Trophoblast cell (in vitro differentiated cells and primary cell): Measurements from ENCODE around the gene WAPL.

Experiments
- DNase-seq, 2 donors: peaks; one replicate each; pipeline ENCODE4 v3.0.0-alpha.2; 2016
- H2AFZ ChIP-seq: 2 replicates; pipeline ENCODE4 v1.6.1; 2013; ENCODE audit warnings: low read length, moderate library complexity, mild to moderate bottlenecking; ENCODE audit not compliant: insufficient read depth, poor library complexity
- H2AK5ac ChIP-seq: 2 replicates; pipeline ENCODE4 v1.6.1; 2013; ENCODE audit warnings: mild to moderate bottlenecking, low read length
- H2BK120ac ChIP-seq: 2 replicates; pipeline ENCODE4 v1.6.1; 2013; ENCODE audit warnings: low read length, mild to moderate bottlenecking, moderate library complexity; ENCODE audit not compliant: insufficient read depth, poor library complexity
- H2BK12ac ChIP-seq: 2 replicates; pipeline ENCODE4 v1.6.1; 2013; ENCODE audit warnings: mild to moderate bottlenecking, low read length, moderate library complexity
- H2BK5ac ChIP-seq: 2 replicates; pipeline ENCODE4 v1.6.1; 2013; ENCODE audit warnings: low read length, low read depth, moderate library complexity, mild to moderate bottlenecking; ENCODE audit not compliant: poor library complexity
- H3K14ac ChIP-seq: 2 replicates; pipeline ENCODE4 v1.6.1; 2013; ENCODE audit warnings: mild to moderate bottlenecking, low read length
- H3K18ac ChIP-seq: 2 replicates; pipeline ENCODE4 v1.6.1; 2013; ENCODE audit warnings: mild to moderate bottlenecking, low read length
- H3K23ac ChIP-seq: 2 replicates; pipeline ENCODE4 v1.6.1; 2013; ENCODE audit warnings: low read length
- H3K27ac ChIP-seq: 2 replicates; pipeline ENCODE4 v1.5.1; 2013; ENCODE audit warnings: low read depth, mild to moderate bottlenecking, inconsistent platforms, low read length, moderate library complexity
- H3K27me3 ChIP-seq: 2 replicates; pipeline ENCODE4 v1.6.1; 2013; ENCODE audit warnings: inconsistent platforms, mild to moderate bottlenecking, low read length, moderate library complexity; ENCODE audit not compliant: insufficient read depth
- H3K36me3 ChIP-seq, 2 experiments: 1 replicate in 1 of 2; 2 replicates in 1 of 2; pipeline ENCODE4 v1.6.1; 2013; ENCODE audit warnings: low read length in 2 of 2, mild to moderate bottlenecking in 2 of 2, moderate library complexity in 1 of 2; ENCODE audit not compliant: insufficient read depth in 2 of 2, control insufficient read depth in 1 of 2
- H3K4ac ChIP-seq: 2 replicates; pipeline ENCODE4 v1.6.1; 2013; ENCODE audit warnings: low read depth, mild to moderate bottlenecking, low read length, moderate library complexity
- H3K4me1 ChIP-seq, 2 experiments: 1 replicate in 1 of 2; 2 replicates in 1 of 2; pipeline ENCODE4 v1.6.1; 2013; ENCODE audit warnings: low read length in 2 of 2, mild to moderate bottlenecking in 2 of 2, moderate library complexity in 1 of 2; ENCODE audit not compliant: insufficient read depth in 2 of 2, control insufficient read depth in 1 of 2
- H3K4me2 ChIP-seq: 2 replicates; pipeline ENCODE4 v1.6.1; 2013; ENCODE audit warnings: inconsistent platforms, mild to moderate bottlenecking, low read length, moderate library complexity
- H3K4me3 ChIP-seq: 2 replicates; pipeline ENCODE4 v1.5.1; 2013; ENCODE audit warnings: mild to moderate bottlenecking, low read depth, low read length, inconsistent platforms
- H3K79me1 ChIP-seq: one replicate; pipeline ENCODE4 v1.6.1; 2013; ENCODE audit warnings: low read length
- H3K79me2 ChIP-seq: 2 replicates; pipeline ENCODE4 v1.6.1; 2013; ENCODE audit warnings: low read length, mild to moderate bottlenecking; ENCODE audit not compliant: control insufficient read depth, insufficient read depth, poor library complexity
- H3K9ac ChIP-seq: 2 replicates; pipeline ENCODE4 v1.6.1; 2013; ENCODE audit warnings: mild to moderate bottlenecking, low read length
- H3K9me3 ChIP-seq: 2 replicates; pipeline ENCODE4 v1.6.1; 2013; ENCODE audit warnings: low read depth, mild to moderate bottlenecking, control low read depth, inconsistent platforms, low read length; ENCODE audit not compliant: insufficient read depth
- H4K12ac ChIP-seq: 2 replicates; pipeline ENCODE4 v1.6.1; 2013; ENCODE audit warnings: low read depth, mild to moderate bottlenecking, low read length, moderate library complexity
- H4K8ac ChIP-seq: 2 replicates; pipeline ENCODE4 v1.6.1; 2013; ENCODE audit warnings: low read depth, mild to moderate bottlenecking, low read length, moderate library complexity
- H4K91ac ChIP-seq: one replicate; pipeline ENCODE4 v1.6.1; 2013; ENCODE audit warnings: low read depth, mild to moderate bottlenecking, low read length, moderate library complexity
- WGBS: extraction: QIAGEN DNeasy Blood & Tissue Kit; methylation state at CpG from one replicate; pipeline ENCODE4 v1.1.7; 2013; ENCODE audit warnings: missing lambda C conversion rate; ENCODE audit not compliant: insufficient read length, insufficient coverage; ENCODE audit errors: extremely low coverage; 5-methylcytosine and 5-hydroxymethylcytosine counted together

Gene WAPL

DNA sequence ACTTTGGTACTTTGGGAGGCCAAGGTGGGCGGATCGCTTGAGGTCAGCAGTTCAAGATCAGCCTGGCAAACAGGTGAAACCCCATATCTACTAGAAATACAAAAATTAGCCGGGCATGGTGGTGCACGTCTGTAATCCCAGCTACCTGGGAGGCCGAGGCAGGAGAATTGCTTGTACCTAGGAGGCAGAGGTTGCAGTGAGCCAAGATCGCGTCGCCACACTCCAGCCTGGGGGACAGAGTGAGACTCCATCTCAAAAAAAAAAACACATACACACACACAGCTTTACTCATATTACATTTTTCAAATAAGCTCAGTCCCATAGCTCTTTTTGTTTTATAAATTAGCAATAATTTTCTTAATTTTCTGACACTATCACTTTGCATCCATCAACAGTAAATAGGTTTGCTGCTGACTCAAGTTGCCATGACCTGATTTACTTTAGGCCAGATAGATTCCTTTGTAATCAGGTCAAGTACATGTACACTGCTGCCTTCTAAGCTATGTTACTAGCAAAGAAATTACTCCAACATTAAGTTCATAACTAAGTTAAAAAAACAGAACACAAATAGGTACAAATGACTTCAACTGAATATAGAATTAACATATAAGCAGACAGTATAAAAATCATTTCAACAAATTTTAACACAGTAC is 31.5 kb downstream of the WAPL start:
- no peak overlapping the region for H2AK5ac ChIP-seq
- H3K4ac ChIP-seq, result no peak overlapping the region
- H3K4me1 ChIP-seq, result no peaks in the 10 kb centered on the region
- H3K79me1 ChIP-seq, result no peaks in the 10 kb centered on the region
- no peak overlapping the region for H3K23ac ChIP-seq
- no peak overlapping the region for H3K18ac ChIP-seq
- H4K91ac ChIP-seq, result no peak overlapping the region
- no peak overlapping the region for H3K4me2 ChIP-seq
- no peak overlapping the region for H4K12ac ChIP-seq
- no CpG with 5 or more reads among the region's 8 CpGs for WGBS
- no peak overlapping the region for H4K8ac ChIP-seq
- no peak for DNase-seq
- no peak overlapping the region for H2BK12ac ChIP-seq
- H3K27ac ChIP-seq, result no peak overlapping the region
- H3K36me3 ChIP-seq, result peaks cover 6 to 14% of the 10 kb centered on the region in 2 experiments
- no peaks in the 10 kb centered on the region for H3K27me3 ChIP-seq
- H3K4me3 ChIP-seq, result no peak overlapping the region
- no peak overlapping the region for H2AFZ ChIP-seq
- H3K9me3 ChIP-seq, result no peaks in the 10 kb centered on the region
- no peak overlapping the region for H3K9ac ChIP-seq
- H3K14ac ChIP-seq, result no peak overlapping the region
- no peak overlapping the region for H2BK5ac ChIP-seq
- H2BK120ac ChIP-seq, result no peak overlapping the region
- H3K79me2 ChIP-seq, result no peaks in the 10 kb centered on the region

DNA sequence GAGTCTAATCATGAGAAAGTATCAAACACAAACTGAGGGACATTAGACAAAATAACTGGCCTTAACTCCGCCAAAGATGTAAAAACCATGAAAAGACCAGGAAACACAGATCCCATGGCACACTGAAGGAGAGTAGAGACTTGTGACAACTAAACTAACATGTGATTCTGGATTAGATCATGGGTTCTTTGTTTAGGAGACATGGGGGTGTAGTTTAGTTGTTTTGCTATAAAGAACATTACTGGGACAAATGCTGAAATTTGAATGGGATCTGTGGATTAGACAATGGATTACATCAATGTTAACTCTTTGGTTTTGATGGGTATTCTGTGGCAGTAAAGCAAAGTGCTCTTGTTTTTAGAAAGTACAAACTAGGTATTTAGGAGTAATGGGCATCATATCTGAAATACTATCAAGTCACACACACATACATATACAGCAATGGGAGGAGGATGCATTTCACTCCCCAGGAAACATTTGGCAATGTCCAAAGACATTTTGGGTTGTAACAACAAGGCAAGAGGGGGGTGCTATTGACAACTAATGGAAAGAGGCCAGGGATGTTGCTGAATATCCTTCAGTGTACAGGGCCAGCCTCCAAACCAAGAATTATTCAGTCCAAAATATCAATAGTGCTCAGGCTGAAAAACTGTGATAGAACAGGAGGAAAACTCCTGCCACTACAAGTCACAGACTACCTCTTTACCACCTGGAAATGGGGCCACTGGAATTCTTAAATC is 32.4 kb downstream of the WAPL start:
- no peak overlapping the region for H2BK12ac ChIP-seq
- H3K79me1 ChIP-seq, result no peaks in the 10 kb centered on the region
- H2AFZ ChIP-seq, result no peak overlapping the region
- no peaks in the 10 kb centered on the region for H3K79me2 ChIP-seq
- no peak overlapping the region for H2BK120ac ChIP-seq
- no peak overlapping the region for H4K8ac ChIP-seq
- H3K27me3 ChIP-seq, result no peaks in the 10 kb centered on the region
- no peak overlapping the region for H3K4me2 ChIP-seq
- H3K4me3 ChIP-seq, result no peak overlapping the region
- no peak overlapping the region for H3K23ac ChIP-seq
- no peak overlapping the region for H2BK5ac ChIP-seq
- H3K4ac ChIP-seq, result no peak overlapping the region
- H3K9ac ChIP-seq, result no peak overlapping the region
- no CpG with 5 or more reads among the region's 1 CpG for WGBS
- no peaks in the 10 kb centered on the region for H3K4me1 ChIP-seq
- no peak overlapping the region for H3K18ac ChIP-seq
- no peaks in the 10 kb centered on the region for H3K9me3 ChIP-seq
- DNase-seq, result no peak
- H2AK5ac ChIP-seq, result no peak overlapping the region
- H3K27ac ChIP-seq, result no peak overlapping the region
- H3K36me3 ChIP-seq, result peaks cover 6 to 17% of the 10 kb centered on the region in 2 experiments
- no peak overlapping the region for H3K14ac ChIP-seq
- no peak overlapping the region for H4K91ac ChIP-seq
- H4K12ac ChIP-seq, result no peak overlapping the region

DNA sequence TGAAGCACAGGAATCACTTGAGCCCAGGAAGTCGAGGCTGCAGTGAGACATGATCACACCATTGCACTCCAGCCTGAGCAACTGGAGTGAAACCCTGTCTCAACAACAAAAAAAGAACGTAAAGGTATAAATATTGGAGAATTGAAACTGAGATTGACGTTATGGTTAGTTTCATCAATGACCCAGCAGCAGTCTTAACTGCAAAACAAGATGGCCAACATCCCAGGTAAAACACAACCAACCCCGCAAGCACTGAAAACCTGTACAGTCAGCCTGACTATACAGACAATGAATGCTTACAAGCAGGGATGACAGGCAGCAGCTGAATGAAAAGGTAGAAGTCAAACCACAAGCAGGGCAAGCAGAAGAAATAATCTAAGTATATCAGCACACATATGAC is 34.7 kb downstream of the WAPL start:
- H3K4ac ChIP-seq, result no peak overlapping the region

DNA sequence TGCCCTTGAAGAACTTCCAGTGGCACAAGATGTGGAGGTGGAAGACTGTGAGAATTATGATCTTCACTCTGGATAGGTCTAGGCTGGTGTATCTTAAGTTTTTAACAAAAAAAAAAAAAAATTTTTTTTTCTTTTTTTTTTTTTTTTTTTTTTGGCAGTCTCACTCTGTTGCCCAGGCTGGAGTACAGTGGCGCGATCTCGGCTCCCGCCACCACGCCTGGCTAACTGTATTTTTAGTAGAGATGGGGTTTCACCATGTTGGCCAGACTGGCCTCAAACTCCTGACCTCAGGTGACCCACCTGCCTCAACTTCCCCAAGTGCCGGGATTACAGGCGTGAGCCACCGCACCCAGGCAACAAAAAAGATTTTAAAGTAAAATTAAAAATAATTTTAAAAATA is 37.9 kb downstream of the WAPL start:
- Histone ChIP-seq H3K4me2 (no peak overlapping the region), H2BK5ac (no peak overlapping the region), H3K4me1 (no peaks in the 10 kb centered on the region), H3K79me2 (no peaks in the 10 kb centered on the region), H3K4me3 (no peak overlapping the region), H3K18ac (no peak overlapping the region), H3K27ac (no peak overlapping the region), H4K8ac (no peak overlapping the region), H4K12ac (no peak overlapping the region), H3K9ac (no peak overlapping the region), H3K36me3 (peaks cover 7 to 15% of the 10 kb centered on the region in 2 experiments), H2AFZ (no peak overlapping the region), H3K79me1 (no peaks in the 10 kb centered on the region), H3K9me3 (no peaks in the 10 kb centered on the region), H3K23ac (no peak overlapping the region), H4K91ac (no peak overlapping the region), H2BK12ac (no peak overlapping the region), H3K27me3 (no peaks in the 10 kb centered on the region), H2BK120ac (no peak overlapping the region), H2AK5ac (no peak overlapping the region), H3K4ac (no peak overlapping the region), H3K14ac (no peak overlapping the region)
- no peak for DNase-seq
- WGBS, result no CpG with 5 or more reads among the region's 8 CpGs

More for the DNA sequence above, 34.7 kb downstream of the WAPL start:
- Histone ChIP-seq H3K14ac (no peak overlapping the region), H3K4me1 (no peaks in the 10 kb centered on the region), H2AFZ (no peak overlapping the region), H3K79me2 (no peaks in the 10 kb centered on the region), H3K27me3 (no peaks in the 10 kb centered on the region), H3K79me1 (no peaks in the 10 kb centered on the region), H3K36me3 (peaks cover 12 to 22% of the 10 kb centered on the region in 2 experiments), H3K9me3 (no peaks in the 10 kb centered on the region), H3K18ac (no peak overlapping the region), H3K23ac (no peak overlapping the region), H2AK5ac (no peak overlapping the region), H3K4me3 (no peak overlapping the region), H4K12ac (no peak overlapping the region), H4K91ac (no peak overlapping the region), H3K4me2 (no peak overlapping the region), H4K8ac (no peak overlapping the region), H2BK5ac (no peak overlapping the region), H2BK120ac (no peak overlapping the region), H2BK12ac (no peak overlapping the region), H3K27ac (no peak overlapping the region), H3K9ac (no peak overlapping the region)
- DNase-seq, result no peak
- no CpG with 5 or more reads among the region's 4 CpGs for WGBS
